H1 (cell line): ENCODE data around the gene ENTREP3. TPM values are rescaled to one million over a fixed set of nuclear protein-coding genes. Genes with fewer than 3 reads are reported as not detected.
A peak's percentile ranks its signal among the peaks of the same experiment; 100 is the strongest.

Experiments used
- ATF3 ChIP-seq: IDR thresholded peaks from 2 replicates; pipeline ENCODE4 v1.6.1; 2011; ENCODE audit warnings: low read depth, mild to moderate bottlenecking, low read length; ENCODE audit not compliant: insufficient read depth
- BACH1 ChIP-seq: IDR thresholded peaks from 2 replicates; pipeline ENCODE4 v1.6.1; 2012; ENCODE audit warnings: low read length, improper control_type of control experiment
- BRCA1 ChIP-seq: IDR thresholded peaks from 2 replicates; pipeline ENCODE4 v1.6.1; 2012; ENCODE audit warnings: low read depth, low read length, improper control_type of control experiment
- CBX5 ChIP-seq: fragments of 300-800, 300-1000 bp; sonication (generic); IDR thresholded peaks from 2 replicates; pipeline ENCODE4 v1.7.1; 2016; ENCODE audit warnings: antibody characterized with exemption, low read length, low read depth
- EGR1 ChIP-seq: IDR thresholded peaks from 2 replicates; pipeline ENCODE4 v1.6.1; 2011; ENCODE audit warnings: low read depth, low read length, borderline replicate concordance
- FOSL1 ChIP-seq: IDR thresholded peaks from 2 replicates; pipeline ENCODE4 v1.6.1; 2011; ENCODE audit warnings: mild to moderate bottlenecking, low read depth, low read length, moderate library complexity; ENCODE audit not compliant: insufficient read depth
- HDAC6 ChIP-seq: IDR thresholded peaks from one replicate; pipeline ENCODE4 v1.7.1; 2012; ENCODE audit warnings: low read depth, mild to moderate bottlenecking, inconsistent platforms, low read length, moderate library complexity
- JUND ChIP-seq: IDR thresholded peaks from 2 replicates; pipeline ENCODE4 v1.6.1; 2011; ENCODE audit warnings: mild to moderate bottlenecking, improper control_type of control experiment, low read length
- MAFK ChIP-seq: IDR thresholded peaks from 2 replicates; pipeline ENCODE4 v1.6.1; 2012; ENCODE audit warnings: low read depth, mild to moderate bottlenecking, improper control_type of control experiment, low read length
- POLR2A ChIP-seq, 2 experiments: IDR thresholded peaks; 1 replicate in 1 of 2; 2 replicates in 1 of 2; pipeline ENCODE4 v1.6.1; 2011; ENCODE audit warnings: low read depth in 2 of 2, low read length in 2 of 2, mild to moderate bottlenecking in 2 of 2; ENCODE audit errors: control extremely low read depth in 1 of 2
- RBBP5 ChIP-seq: IDR thresholded peaks from 2 replicates; pipeline ENCODE4 v1.7.1; 2012; ENCODE audit warnings: low read depth, mild to moderate bottlenecking, inconsistent platforms, low read length, moderate library complexity, borderline replicate concordance
- SIN3A ChIP-seq, 2 experiments: IDR thresholded peaks in 1 of 2; conservative IDR thresholded peaks in 1 of 2; 2 replicates each; pipeline ENCODE4 v1.6.1; 2011 to 2012; ENCODE audit warnings: low read length in 2 of 2, improper control_type of control experiment in 1 of 2, low read depth in 1 of 2, mild to moderate bottlenecking in 1 of 2
- SIRT6 ChIP-seq: IDR thresholded peaks from one replicate; pipeline ENCODE4 v1.7.1; 2012; ENCODE audit warnings: low read length, inconsistent platforms
- SIX5 ChIP-seq: IDR thresholded peaks from 2 replicates; pipeline ENCODE4 v1.6.1; 2011; ENCODE audit warnings: mild to moderate bottlenecking, low read depth, low read length
- SP4 ChIP-seq: IDR thresholded peaks from 2 replicates; pipeline ENCODE4 v1.6.1; 2012; ENCODE audit warnings: low read length, inconsistent platforms
- SRF ChIP-seq: IDR thresholded peaks from 2 replicates; pipeline ENCODE4 v1.6.1; 2011; ENCODE audit warnings: mild to moderate bottlenecking, low read depth, low read length, moderate library complexity
- TAF7 ChIP-seq: optimal IDR thresholded peaks from 2 replicates; pipeline ENCODE3; 2011; ENCODE audit warnings: low read depth, mild to moderate bottlenecking, inconsistent platforms, low read length, moderate library complexity, borderline replicate concordance
- USF2 ChIP-seq: IDR thresholded peaks from 2 replicates; pipeline ENCODE4 v1.6.1; 2011; ENCODE audit warnings: low read length, improper control_type of control experiment
- YY1 ChIP-seq: IDR thresholded peaks from 2 replicates; pipeline ENCODE4 v1.6.1; 2011; ENCODE audit warnings: low read depth, mild to moderate bottlenecking, low read length
- polyA plus RNA-seq, 7 experiments: library from polyadenylated mRNA; depleted of rRNA in 3 of 7; stranded (reverse) in 5 of 7; unstranded in 2 of 7; fragments of >200 nt in 5 of 7; fragments of 200-250 nt in 2 of 7; gene quantifications; 1 replicate in 5 of 7; 2 replicates in 1 of 7; 4 replicates in 1 of 7; pipeline versions ENCODE4 v1.2.1 to v1.2.3, GENCODE V29; 2011 to 2013; ENCODE audit warnings: missing spikeins in 2 of 7, mixed read lengths in 2 of 7
- total RNA-seq: library from RNA; stranded (reverse); fragmentation: NEBNext Ultra II Directional; extraction: Animal tissue kit (Norgen Biotek cat#: 25700); gene quantifications from 2 replicates; pipeline ENCODE4 v1.2.1, GENCODE V29; 2021
- TF ChIP-seq, protein P1 (sequence below): IDR thresholded peaks from 2 replicates; pipeline ENCODE4 v1.6.1; 2012; ENCODE audit warnings: inconsistent platforms

Gene ENTREP3
- total and polyA plus RNA-seq, 2 of the 8 experiments (the other 6 are each of a cell fraction or from before 2014, with no cell fraction given): 22.8 to 52.2 TPM

DNA sequence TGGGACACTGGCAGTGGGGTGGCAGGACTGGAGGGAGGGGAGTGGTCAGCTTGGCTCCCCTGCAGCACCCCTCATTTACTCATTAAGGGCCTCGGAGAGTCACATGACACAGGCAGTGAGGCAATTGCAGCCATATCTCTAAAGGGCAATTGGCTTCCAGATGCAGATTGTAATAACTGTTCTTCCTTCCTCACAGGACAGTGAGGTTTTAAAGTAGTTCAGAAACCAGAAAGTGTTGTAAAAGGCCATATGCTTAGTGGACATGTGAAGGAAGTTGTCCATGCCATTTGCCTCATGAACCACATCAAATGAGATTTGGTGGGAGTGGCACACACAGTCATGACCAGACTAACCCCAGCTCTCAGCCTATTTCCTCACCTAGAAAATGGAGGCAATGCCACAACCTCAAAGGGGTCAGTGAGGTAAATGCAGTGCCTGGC is 35.7 kb downstream of the ENTREP3 start (continued):
- TF ChIP-seq BACH1 (no peak), SP4 (no peak), SIN3A (conservative IDR thresholded peaks at IDR 0.05 in 1 of 2, IDR thresholded peaks at IDR 0.05 in 1 of 2; ENCODE audit: low read depth in 1 of 2, low read length in 2 of 2) (peak in 1 of 2 experiments; percentile 43; a peak in 1 of 4 replicates), JUND (no peak), SIRT6 (no peak), SIX5 (no peak), POLR2A (IDR thresholded peaks at IDR 0.05; ENCODE audit: control extremely low read depth in 1 of 2, low read depth in 2 of 2, low read length in 2 of 2) (no peak), BRCA1 (no peak), SRF (no peak), CBX5 (no peak), RBBP5 (no peak), ATF3 (peak; percentile 88), TAF7 (no peak), FOSL1 (no peak), USF2 (peak; percentile 97), HDAC6 (no peak), YY1 (peak; percentile 99), EGR1 (no peak), MAFK (no peak)
- TF ChIP-seq, protein P1, sequence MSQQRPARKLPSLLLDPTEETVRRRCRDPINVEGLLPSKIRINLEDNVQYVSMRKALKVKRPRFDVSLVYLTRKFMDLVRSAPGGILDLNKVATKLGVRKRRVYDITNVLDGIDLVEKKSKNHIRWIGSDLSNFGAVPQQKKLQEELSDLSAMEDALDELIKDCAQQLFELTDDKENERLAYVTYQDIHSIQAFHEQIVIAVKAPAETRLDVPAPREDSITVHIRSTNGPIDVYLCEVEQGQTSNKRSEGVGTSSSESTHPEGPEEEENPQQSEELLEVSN: no peak
